Uterus (tissue), 4 donors: ENCODE results near the gene BCL11B. TPM values are rescaled to one million over a fixed set of nuclear protein-coding genes. Genes with fewer than 3 reads are reported as not detected.

Source experiments
- DNase-seq, 2 donors: peaks; one replicate each; pipeline ENCODE4 v3.0.0-alpha.2; 2019 to 2020
- H3K27ac ChIP-seq, 2 donors: fragments of 200-600 bp; sonication (generic); 1 replicate in 1 of 2; 2 replicates in 1 of 2; pipeline ENCODE4 v1.5.1; 2016 to 2018
- H3K27me3 ChIP-seq, 2 donors: fragments of 200-600 bp; sonication (generic); one replicate each; pipeline ENCODE4 v1.5.1; 2018 to 2019; ENCODE audit warnings: control low read depth in 1 of 2
- H3K36me3 ChIP-seq, 2 donors: fragments of 200-600 bp; sonication (generic); one replicate each; pipeline ENCODE4 v1.5.1; 2019; ENCODE audit warnings: control low read depth in 1 of 2
- H3K4me1 ChIP-seq, 2 donors: fragments of 200-600 bp; sonication (generic); one replicate each; pipeline ENCODE4 v1.5.1; 2018 to 2019; ENCODE audit warnings: control low read depth in 1 of 2
- H3K4me3 ChIP-seq, 2 donors: fragments of 200-600 bp; sonication (generic); 1 replicate in 1 of 2; 2 replicates in 1 of 2; pipeline ENCODE4 v1.5.1; 2018 to 2019; ENCODE audit warnings: mild to moderate bottlenecking in 1 of 2
- H3K9me3 ChIP-seq, 2 donors: fragments of 200-600 bp; sonication (generic); one replicate each; pipeline ENCODE4 v1.5.1; 2019; ENCODE audit warnings: control low read depth in 1 of 2
- POLR2A ChIP-seq, 2 donors: fragments of 450-650 bp; IDR thresholded peaks; one replicate each; pipeline ENCODE4 v1.6.1; 2016; ENCODE audit warnings: antibody characterized with exemption in 2 of 2, mild to moderate bottlenecking in 1 of 2, moderate library complexity in 1 of 2
- intact Hi-C: fragments of 100-400 bp; cut with DNase I; formaldehyde crosslinking; loops from one replicate; pipeline ENCODE4 v1.15.1; 2023; ENCODE audit warnings: low total_unique reads
- total RNA-seq, 4 donors: library from RNA; depleted of rRNA in 3 of 4; stranded (reverse); fragments of >200 nt in 3 of 4; gene quantifications; one replicate each; pipeline versions ENCODE4 v1.1.0 to v1.2.4, GENCODE V29; 2014 to 2023
- TF ChIP-seq, protein P1 (sequence below), 4 experiments: fragments of 200-600 bp in 2 of 4; fragments of 450-650 bp in 2 of 4; sonication (generic) in 2 of 4; IDR thresholded peaks; one replicate each; pipeline ENCODE4 v1.5.1; 2016 to 2019; ENCODE audit warnings: antibody characterized with exemption in 4 of 4, mild to moderate bottlenecking in 2 of 4, moderate library complexity in 1 of 4
- donor health status: DM: yes; HTN: yes; CAD: no.

BCL11B gene
- total RNA-seq, 4 donors from 2014 or later = 0.29 to 0.55 (median 0.46) TPM; not detected in 1

DNA sequence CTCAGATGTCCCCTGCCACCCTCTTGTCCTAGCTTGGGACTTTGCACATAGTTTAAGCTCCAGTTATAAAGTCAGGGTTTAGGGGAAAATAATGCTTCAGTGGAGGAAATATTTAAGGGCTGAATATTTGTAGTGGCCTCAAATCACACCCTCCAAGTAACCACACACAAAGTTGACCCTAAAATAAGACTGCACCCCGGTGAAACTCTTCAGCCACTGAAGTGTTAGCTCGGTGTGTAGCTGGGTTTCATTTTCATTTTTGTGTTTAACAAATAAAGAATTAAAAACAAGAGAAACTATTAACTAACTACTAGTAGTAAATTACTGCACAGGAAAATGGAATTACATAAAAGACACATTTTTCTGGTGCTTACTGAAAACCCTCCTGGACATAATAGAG, 14.8 kb upstream of the BCL11B start:
- H3K27me3 ChIP-seq = no peaks in the 10 kb centered on the region
- H3K4me3 ChIP-seq = no peak overlapping the region
- H3K27ac ChIP-seq = no peak overlapping the region
- DNase-seq = no peak
- H3K9me3 ChIP-seq = no peaks in the 10 kb centered on the region
- H3K36me3 ChIP-seq = no peaks in the 10 kb centered on the region
- no peak for TF ChIP-seq POLR2A (IDR thresholded peaks at IDR 0.05)
- TF ChIP-seq, protein P1, sequence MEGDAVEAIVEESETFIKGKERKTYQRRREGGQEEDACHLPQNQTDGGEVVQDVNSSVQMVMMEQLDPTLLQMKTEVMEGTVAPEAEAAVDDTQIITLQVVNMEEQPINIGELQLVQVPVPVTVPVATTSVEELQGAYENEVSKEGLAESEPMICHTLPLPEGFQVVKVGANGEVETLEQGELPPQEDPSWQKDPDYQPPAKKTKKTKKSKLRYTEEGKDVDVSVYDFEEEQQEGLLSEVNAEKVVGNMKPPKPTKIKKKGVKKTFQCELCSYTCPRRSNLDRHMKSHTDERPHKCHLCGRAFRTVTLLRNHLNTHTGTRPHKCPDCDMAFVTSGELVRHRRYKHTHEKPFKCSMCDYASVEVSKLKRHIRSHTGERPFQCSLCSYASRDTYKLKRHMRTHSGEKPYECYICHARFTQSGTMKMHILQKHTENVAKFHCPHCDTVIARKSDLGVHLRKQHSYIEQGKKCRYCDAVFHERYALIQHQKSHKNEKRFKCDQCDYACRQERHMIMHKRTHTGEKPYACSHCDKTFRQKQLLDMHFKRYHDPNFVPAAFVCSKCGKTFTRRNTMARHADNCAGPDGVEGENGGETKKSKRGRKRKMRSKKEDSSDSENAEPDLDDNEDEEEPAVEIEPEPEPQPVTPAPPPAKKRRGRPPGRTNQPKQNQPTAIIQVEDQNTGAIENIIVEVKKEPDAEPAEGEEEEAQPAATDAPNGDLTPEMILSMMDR (IDR thresholded peaks at IDR 0.05) = no peak
- H3K4me1 ChIP-seq = no peaks in the 10 kb centered on the region
- intact Hi-C loops = no loop called here

DNA sequence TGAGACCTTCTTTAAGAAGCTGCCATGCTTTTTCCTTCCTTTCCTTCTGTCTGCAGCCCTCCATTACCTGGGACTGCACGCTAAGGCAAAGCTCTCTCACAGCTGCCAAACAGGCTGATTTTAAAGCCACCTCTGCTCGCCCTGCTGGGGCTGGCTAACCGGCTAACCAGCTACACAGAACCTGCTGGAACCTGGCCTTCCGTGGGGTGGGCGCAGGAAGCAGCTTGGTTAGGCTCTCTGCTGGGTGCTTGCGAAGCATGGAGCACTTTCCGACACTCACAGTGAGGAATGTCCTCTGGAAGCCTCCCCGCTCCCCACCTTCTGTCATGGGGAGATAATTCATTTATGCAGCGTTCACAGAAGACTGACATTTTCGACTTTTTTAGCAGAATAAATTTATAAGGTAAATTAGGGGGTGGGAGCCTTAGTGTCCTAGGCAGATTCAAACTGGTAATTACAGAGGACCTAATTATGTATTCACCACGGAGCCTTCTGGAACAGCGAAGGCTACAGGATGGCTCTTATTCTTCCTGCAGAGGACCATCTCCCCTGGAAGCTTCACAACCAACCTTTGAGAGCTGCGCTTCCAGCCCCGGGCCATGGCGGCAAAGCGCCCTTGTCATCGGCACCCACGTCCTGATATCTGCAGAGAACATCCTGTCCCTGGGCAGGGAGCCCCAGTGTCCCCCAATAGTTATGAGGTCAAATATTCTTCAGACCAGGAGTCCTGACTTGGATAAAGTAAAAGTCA, 12.4 kb upstream of the BCL11B start:
- Histone ChIP-seq H3K4me1 (no peaks in the 10 kb centered on the region), H3K36me3 (no peaks in the 10 kb centered on the region), H3K4me3 (no peak overlapping the region), H3K9me3 (no peaks in the 10 kb centered on the region), H3K27me3 (no peaks in the 10 kb centered on the region), H3K27ac (no peak overlapping the region)
- DNase-seq = no peak
- TF ChIP-seq, protein P1 (IDR thresholded peaks at IDR 0.05) = no peak
- no peak for TF ChIP-seq POLR2A (IDR thresholded peaks at IDR 0.05)
- intact Hi-C loops = no loop called here

DNA sequence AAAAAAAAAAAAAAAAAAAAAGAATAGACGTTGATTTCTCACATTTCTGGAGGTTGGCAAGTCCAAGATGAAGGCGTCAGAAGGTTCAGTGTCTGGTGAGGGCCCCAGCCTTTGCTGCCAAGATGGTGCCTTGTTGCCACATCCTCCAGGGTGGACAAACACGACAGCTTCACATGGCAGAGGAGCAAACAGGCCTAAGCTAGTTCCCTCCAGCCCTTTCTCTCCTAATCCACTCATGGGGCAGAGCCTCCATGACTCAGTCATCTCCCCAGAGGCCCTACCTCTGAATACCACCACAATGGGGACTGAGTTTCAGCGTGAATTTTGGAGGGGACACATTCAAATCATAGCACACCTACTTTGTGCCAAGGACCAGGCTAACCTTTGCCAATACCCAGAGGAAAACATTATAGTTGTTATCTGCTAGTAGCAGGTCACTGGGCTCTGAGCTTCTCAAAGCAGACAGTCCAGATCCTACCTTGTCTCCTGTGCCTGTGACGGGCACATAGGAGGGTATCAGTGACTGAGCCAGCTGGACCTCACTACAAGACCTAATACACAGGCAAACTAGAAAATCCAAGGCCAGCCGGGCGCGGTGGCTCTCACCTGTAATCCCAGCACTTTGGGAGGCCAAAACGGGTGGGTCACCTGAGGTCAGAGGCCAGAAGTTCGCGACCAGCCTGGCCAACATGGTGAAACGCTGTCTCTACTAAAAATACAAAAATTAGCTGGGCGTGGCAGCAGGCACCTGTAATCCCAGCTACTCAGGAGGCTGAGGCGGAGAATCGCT, 10.5 kb upstream of the BCL11B start:
- Histone ChIP-seq H3K27ac (no peak overlapping the region), H3K27me3 (no peaks in the 10 kb centered on the region), H3K36me3 (no peaks in the 10 kb centered on the region), H3K9me3 (no peaks in the 10 kb centered on the region), H3K4me1 (no peaks in the 10 kb centered on the region), H3K4me3 (no peak overlapping the region)
- intact Hi-C loops = no loop called here
- no peak for TF ChIP-seq POLR2A (IDR thresholded peaks at IDR 0.05)
- TF ChIP-seq, protein P1 (IDR thresholded peaks at IDR 0.05) = no peak
- no peak for DNase-seq

DNA sequence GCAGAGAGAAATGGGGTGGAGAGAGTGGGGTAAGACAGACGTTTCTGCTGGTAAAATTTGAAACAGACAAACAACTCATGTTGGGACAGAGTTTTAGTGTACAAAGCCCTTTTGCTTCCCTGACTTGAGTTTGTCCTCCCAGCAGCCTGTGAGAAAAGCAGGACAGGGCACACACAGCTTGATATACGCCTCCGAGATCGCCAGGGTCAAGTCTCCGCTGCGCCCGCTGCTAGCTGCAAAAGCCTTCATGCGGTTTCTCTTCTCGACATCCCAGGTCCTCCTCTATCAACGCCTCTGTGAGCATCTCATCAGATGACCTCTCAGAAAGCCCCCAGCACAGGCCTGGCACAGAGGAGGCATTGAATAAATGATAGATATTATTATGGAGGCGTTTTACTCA, 9.4 kb upstream of the BCL11B start:
- no peaks in the 10 kb centered on the region for H3K9me3 ChIP-seq
- DNase-seq = no peak
- no peaks in the 10 kb centered on the region for H3K27me3 ChIP-seq
- no peaks in the 10 kb centered on the region for H3K36me3 ChIP-seq
- no peak overlapping the region for H3K4me3 ChIP-seq
- TF ChIP-seq, protein P1 (IDR thresholded peaks at IDR 0.05) = no peak
- no peak for TF ChIP-seq POLR2A (IDR thresholded peaks at IDR 0.05)
- no peaks in the 10 kb centered on the region for H3K4me1 ChIP-seq
- no peak overlapping the region for H3K27ac ChIP-seq
- intact Hi-C loops = no loop called here

DNA sequence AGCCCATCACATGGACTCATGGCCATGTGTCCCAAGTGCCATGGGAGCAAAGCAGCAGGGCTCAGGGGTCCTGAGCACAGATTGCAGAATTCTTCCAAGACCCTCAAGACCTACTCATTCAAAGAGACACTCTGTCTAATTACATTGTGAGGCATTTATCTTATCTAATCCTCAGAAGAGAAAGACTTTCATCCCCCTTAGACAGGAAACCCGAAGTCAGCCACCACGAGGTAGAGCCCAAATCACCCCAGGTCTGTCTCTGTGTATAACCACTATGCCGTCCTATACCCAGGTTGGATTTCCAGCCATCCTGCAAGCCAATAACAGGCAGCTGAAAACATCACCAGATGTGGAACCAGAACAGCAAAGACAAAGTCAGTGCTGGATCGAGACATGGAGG, 8.9 kb upstream of the BCL11B start:
- H3K9me3 ChIP-seq = no peaks in the 10 kb centered on the region
- no peak for DNase-seq
- TF ChIP-seq, protein P1 (IDR thresholded peaks at IDR 0.05) = no peak
- TF ChIP-seq POLR2A (IDR thresholded peaks at IDR 0.05) = no peak
- no peaks in the 10 kb centered on the region for H3K27me3 ChIP-seq
- H3K4me1 ChIP-seq = no peaks in the 10 kb centered on the region
- H3K27ac ChIP-seq = no peak overlapping the region
- intact Hi-C loops = no loop called here
- H3K36me3 ChIP-seq = no peaks in the 10 kb centered on the region
- H3K4me3 ChIP-seq = no peak overlapping the region
